ENCODE results near the gene CBX2.

- TF ChIP-seq CTCF (IDR thresholded peaks at IDR 0.05) (no peak), REST (IDR thresholded peaks at IDR 0.05) (no peak), ZSCAN20 (CRISPR knock-in tag; IDR thresholded peaks at IDR 0.05) (no peak), MAX (IDR thresholded peaks at IDR 0.05) (no peak), RAD21 (conservative IDR thresholded peaks at IDR 0.05 in 1 of 2, IDR thresholded peaks at IDR 0.05 in 1 of 2) (no peak), MYC (IDR thresholded peaks at IDR 0.05; ENCODE audit: borderline replicate concordance, low read length) (no peak), NFE2L2 (conservative IDR thresholded peaks at IDR 0.05; ENCODE audit: low read length) (no peak)
Measured at GRCh38 chr17:79740413-79740812, 37.5 kb upstream of the CBX2 start.
